GM12891 (cell line): ENCODE data around the gene KCNQ1OT1. TPM values are rescaled to one million over a fixed set of nuclear protein-coding genes. Genes with fewer than 3 reads are reported as not detected.

Experiments
- DNase-seq: peaks from one replicate; pipeline ENCODE4 v3.0.0; 2011; ENCODE audit warnings: low spot score; ENCODE audit not compliant: insufficient read length
- FAIRE-seq: peaks from 2 replicates; lab custom pipeline; 2011; peaks lifted over from hg19 to GRCh38; lab: Jason Lieb, UNC
- PAX5 ChIP-seq: IDR thresholded peaks from 2 replicates; pipeline ENCODE4 v1.6.1; 2011; ENCODE audit warnings: low read length, moderate library complexity, mild to moderate bottlenecking; ENCODE audit not compliant: insufficient read depth, severe bottlenecking
- POLR2A ChIP-seq: IDR thresholded peaks from 2 replicates; pipeline ENCODE4 v1.6.1; 2011; ENCODE audit warnings: low read depth, low read length, control low read depth
- POLR2AphosphoS5 ChIP-seq: IDR thresholded peaks from 2 replicates; pipeline ENCODE4 v1.6.1; 2011; ENCODE audit warnings: low read depth, low read length, control low read depth
- POU2F2 ChIP-seq: IDR thresholded peaks from 2 replicates; pipeline ENCODE4 v1.6.1; 2011; ENCODE audit warnings: low read depth, mild to moderate bottlenecking, control low read depth, low read length, moderate library complexity
- SPI1 ChIP-seq: IDR thresholded peaks from 2 replicates; pipeline ENCODE4 v1.6.1; 2011; ENCODE audit warnings: low read depth, low read length, control low read depth
- TAF1 ChIP-seq: IDR thresholded peaks from 2 replicates; pipeline ENCODE4 v1.6.1; 2011; ENCODE audit warnings: low read depth, low read length, control low read depth
- polyA plus RNA-seq: library from polyadenylated mRNA; unstranded; fragments of >200 nt; gene quantifications from one replicate; pipeline ENCODE4 v1.2.1, GENCODE V29; 2012; ENCODE audit warnings: low read depth, missing spikeins, inconsistent platforms; ENCODE audit not compliant: missing spikeins

Gene KCNQ1OT1
- 0.10 TPM for polyA plus RNA-seq

- peak; percentile 92 for DNase-seq
- peak; percentile 90 for FAIRE-seq
- peak; percentile 73 for TF ChIP-seq POU2F2
- no peak for TF ChIP-seq PAX5
- TF ChIP-seq POLR2A, result peak; percentile 98
- peak; percentile 95 for TF ChIP-seq TAF1
- TF ChIP-seq POLR2AphosphoS5, result peak; percentile 98
- no peak for TF ChIP-seq SPI1
Measured at GRCh38 chr11:2699531-2700414, at the start of gene KCNQ1OT1. Gene KCNQ1OT1 (minus strand): TSS chr11:2699994.

GRCh38 chr11:2748814-2749554 lies 49.2 kb upstream of the KCNQ1OT1 start:
- FAIRE-seq (no peak), DNase-seq (no peak)
- TF ChIP-seq POLR2AphosphoS5, result no peak
- TF ChIP-seq POU2F2, result no peak
- TF ChIP-seq TAF1, result no peak
- no peak for TF ChIP-seq PAX5
- TF ChIP-seq SPI1, result no peak
- no peak for TF ChIP-seq POLR2A

- TF ChIP-seq TAF1 (no peak), SPI1 (no peak), POLR2AphosphoS5 (no peak), POLR2A (no peak), POU2F2 (no peak), PAX5 (no peak)
- DNase-seq (no peak), FAIRE-seq (no peak)
Measured at GRCh38 chr11:2748061-2748813, 48.4 kb upstream of the KCNQ1OT1 start.

GRCh38 chr11:2747248-2748027 lies 47.6 kb upstream of the KCNQ1OT1 start:
- no peak for TF ChIP-seq POLR2AphosphoS5
- no peak for TF ChIP-seq POLR2A
- no peak for TF ChIP-seq TAF1
- TF ChIP-seq POU2F2, result no peak
- no peak for FAIRE-seq
- no peak for DNase-seq

- TF ChIP-seq POLR2AphosphoS5 (no peak), TAF1 (no peak), PAX5 (no peak), POLR2A (no peak), POU2F2 (no peak), SPI1 (no peak)
- FAIRE-seq (no peak), DNase-seq (no peak)
Measured at GRCh38 chr11:2746401-2747247, 46.8 kb upstream of the KCNQ1OT1 start.

- DNase-seq (no peak), FAIRE-seq (no peak)
Measured at GRCh38 chr11:2745511-2745910, 45.7 kb upstream of the KCNQ1OT1 start.

GRCh38 chr11:2744166-2744565 lies 44.4 kb upstream of the KCNQ1OT1 start:
- no peak for TF ChIP-seq TAF1
- TF ChIP-seq SPI1, result no peak
- no peak for TF ChIP-seq POU2F2
- no peak for TF ChIP-seq POLR2AphosphoS5
- TF ChIP-seq PAX5, result no peak
- no peak for TF ChIP-seq POLR2A
- FAIRE-seq (no peak), DNase-seq (no peak)

More at GRCh38 chr11:2745511-2745910, 45.7 kb upstream of the KCNQ1OT1 start:
- TF ChIP-seq SPI1, result no peak
- TF ChIP-seq TAF1, result no peak
- no peak for TF ChIP-seq PAX5
- TF ChIP-seq POLR2AphosphoS5, result no peak
- TF ChIP-seq POU2F2, result no peak
- TF ChIP-seq POLR2A, result no peak
